ENCODE measurements around the gene CYRIA. TPM values are rescaled to one million over a fixed set of nuclear protein-coding genes. Genes with fewer than 3 reads are reported as not detected.
A peak's percentile ranks its signal among the peaks of the same experiment; 100 is the strongest.

The CYRIA gene
- total RNA-seq, 2 experiments from 2014 or later: 1.3 TPM

- H3K9me3 Mint-ChIP-seq: no peaks in the 10 kb centered on the region
- ATAC-seq (ENCODE audit: poor library complexity) (no peak), DNase-seq (peak in 1 of 14 experiments; percentile 16)
- intact Hi-C loops (cut with DNase I, micrococcal nuclease): no loop called here
- ChIA-PET CTCF (no interaction called here), POLR2A (no interaction called here)
- no peaks in the 10 kb centered on the region for H3K4me1 ChIP-seq (ENCODE audit: insufficient read depth, low read length)
- H3K36me3 Mint-ChIP-seq (ENCODE audit: low read depth): no peaks in the 10 kb centered on the region
- H3K9me3 ChIP-seq (ENCODE audit: control insufficient read depth in 1 of 2, insufficient read depth in 1 of 2, low read length in 2 of 2): no peaks in the 10 kb centered on the region
- peaks cover 6% of the 10 kb centered on the region for H3K27me3 Mint-ChIP-seq
- H3K4me1 Mint-ChIP-seq (ENCODE audit: low read depth): no peaks in the 10 kb centered on the region
- no peaks in the 10 kb centered on the region for H3K27me3 ChIP-seq (ENCODE audit: control insufficient read depth in 1 of 2, insufficient read depth in 2 of 2, low read length in 2 of 2)
- no peaks in the 10 kb centered on the region for H3K36me3 ChIP-seq (ENCODE audit: insufficient read depth, low read length)
- TF ChIP-seq CTCF (IDR thresholded peaks at IDR 0.05): no peak
- H3K4me3 Mint-ChIP-seq: no peak overlapping the region
- no peak overlapping the region for H3K27ac ChIP-seq (ENCODE audit: low read depth in 1 of 2, low read length in 2 of 2)
- no peak overlapping the region for H3K4me3 ChIP-seq (ENCODE audit: low read length)
- H3K27ac Mint-ChIP-seq: no peak overlapping the region
These were observed 10.7 kb downstream of the CYRIA start for GRCh38 chr2:16654833-16655444.

- Histone ChIP-seq H3K36me3 (ENCODE audit: insufficient read depth, low read length) (no peaks in the 10 kb centered on the region), H3K4me3 (ENCODE audit: low read length) (no peak overlapping the region), H3K4me1 (ENCODE audit: insufficient read depth, low read length) (no peaks in the 10 kb centered on the region), H3K9me3 (ENCODE audit: control insufficient read depth in 1 of 2, insufficient read depth in 1 of 2, low read length in 2 of 2) (no peaks in the 10 kb centered on the region), H3K27ac (ENCODE audit: low read depth in 1 of 2, low read length in 2 of 2) (no peak overlapping the region), H3K27me3 (ENCODE audit: control insufficient read depth in 1 of 2, insufficient read depth in 2 of 2, low read length in 2 of 2) (no peaks in the 10 kb centered on the region)
- no peak overlapping the region for H3K27ac Mint-ChIP-seq
- H3K9me3 Mint-ChIP-seq: no peaks in the 10 kb centered on the region
- intact Hi-C loops (cut with DNase I, micrococcal nuclease): no loop called here
- DNase-seq: peak in 3 of 14 experiments; percentile 23 to 63 (median 53)
- H3K4me3 Mint-ChIP-seq: no peak overlapping the region
- ATAC-seq (ENCODE audit: poor library complexity): no peak
- ChIA-PET CTCF (no interaction called here), POLR2A (interaction anchor here (0.6 kb wide), 1 partner anchor 10 kb away, joined by 3 read pairs; no protein-coding TSS in a partner anchor)
- no peaks in the 10 kb centered on the region for H3K27me3 Mint-ChIP-seq
- no peak for TF ChIP-seq CTCF (IDR thresholded peaks at IDR 0.05)
- H3K4me1 Mint-ChIP-seq (ENCODE audit: low read depth): no peaks in the 10 kb centered on the region
- H3K36me3 Mint-ChIP-seq (ENCODE audit: low read depth): no peaks in the 10 kb centered on the region
These were observed 11.8 kb downstream of the CYRIA start for GRCh38 chr2:16653799-16654198.

- no peaks in the 10 kb centered on the region for H3K36me3 Mint-ChIP-seq (ENCODE audit: low read depth)
- H3K27me3 ChIP-seq (ENCODE audit: control insufficient read depth in 1 of 2, insufficient read depth in 2 of 2, low read length in 2 of 2): no peaks in the 10 kb centered on the region
- H3K4me3 ChIP-seq (ENCODE audit: low read length): no peak overlapping the region
- no peak overlapping the region for H3K27ac Mint-ChIP-seq
- ATAC-seq (ENCODE audit: poor library complexity) (no peak), DNase-seq (no peak)
- CTCF ChIA-PET: no interaction called here
- intact Hi-C loops (cut with DNase I, micrococcal nuclease): no loop called here
- H3K4me3 Mint-ChIP-seq: no peak overlapping the region
- H3K4me1 ChIP-seq (ENCODE audit: insufficient read depth, low read length): no peaks in the 10 kb centered on the region
- TF ChIP-seq CTCF (IDR thresholded peaks at IDR 0.05): no peak
- no peak overlapping the region for H3K27ac ChIP-seq (ENCODE audit: low read depth in 1 of 2, low read length in 2 of 2)
- H3K36me3 ChIP-seq (ENCODE audit: insufficient read depth, low read length): no peaks in the 10 kb centered on the region
- H3K4me1 Mint-ChIP-seq (ENCODE audit: low read depth): no peaks in the 10 kb centered on the region
- H3K9me3 ChIP-seq (ENCODE audit: control insufficient read depth in 1 of 2, insufficient read depth in 1 of 2, low read length in 2 of 2): no peaks in the 10 kb centered on the region
- H3K27me3 Mint-ChIP-seq: no peaks in the 10 kb centered on the region
- H3K9me3 Mint-ChIP-seq: no peaks in the 10 kb centered on the region
- POLR2A ChIA-PET: no interaction called here
These were observed 12.6 kb downstream of the CYRIA start for GRCh38 chr2:16653083-16653375.

Measured in CD4-positive, alpha-beta T cell (primary cell).